Measurements from ENCODE around the gene FAM53A. TPM values are rescaled to one million over a fixed set of nuclear protein-coding genes. Genes with fewer than 3 reads are reported as not detected.

The FAM53A gene
- total RNA-seq, 1 experiment from 2014 or later: 3.1 TPM

- H3K4me2 ChIP-seq (ENCODE audit: low read length): no peak overlapping the region
- no peaks in the 10 kb centered on the region for H3K27me3 ChIP-seq (ENCODE audit: low read length)
- ChIA-PET POLR2A (ENCODE audit: unreplicated experiment) (no interaction called here), CTCF (no interaction called here)
- intact Hi-C loops (cut with micrococcal nuclease): no loop called here
- ATAC-seq: no peak
- no peaks in the 10 kb centered on the region for H3F3A ChIP-seq (ENCODE audit: low read length, unreplicated experiment)
- H3K4me1 ChIP-seq (ENCODE audit: insufficient read depth, low read length): no peaks in the 10 kb centered on the region
- H3K79me2 ChIP-seq (ENCODE audit: low read length): no peaks in the 10 kb centered on the region
- H3K9ac ChIP-seq (ENCODE audit: low read length): no peak overlapping the region
- no peaks in the 10 kb centered on the region for H3K36me3 ChIP-seq (ENCODE audit: low read depth, low read length)
- BruUV-seq (replicated peaks): no TSS peak
- no peaks in the 10 kb centered on the region for H4K20me1 ChIP-seq (ENCODE audit: low read length)
- TF ChIP-seq EZH2 (IDR thresholded peaks at IDR 0.05; ENCODE audit: low read length, unreplicated experiment) (no peak), EZH2phosphoT487 (IDR thresholded peaks at IDR 0.05; ENCODE audit: borderline replicate concordance, low read length) (no peak), CTCF (conservative IDR thresholded peaks at IDR 0.05; ENCODE audit: low read depth, low read length) (no peak)
- DNase-seq: no peak
- no peak overlapping the region for H3K4me3 ChIP-seq (ENCODE audit: low read length)
- no peak overlapping the region for H3K27ac ChIP-seq (ENCODE audit: low read length)
- no peak overlapping the region for H2AFZ ChIP-seq (ENCODE audit: low read length)
- H3K9me2 ChIP-seq (replicated peaks; ENCODE audit: low read length): no peaks in the 10 kb centered on the region
- no peaks in the 10 kb centered on the region for H3K9me3 ChIP-seq (ENCODE audit: low read length)
These were observed 44.7 kb downstream of the FAM53A start for GRCh38 chr4:1639299-1639868.

- DNase-seq: no peak
- no peak overlapping the region for H3K4me3 ChIP-seq (ENCODE audit: low read length)
- no peak for ATAC-seq
- H3K27ac ChIP-seq (ENCODE audit: low read length): no peak overlapping the region
- no peak overlapping the region for H2AFZ ChIP-seq (ENCODE audit: low read length)
- no peaks in the 10 kb centered on the region for H3K36me3 ChIP-seq (ENCODE audit: low read depth, low read length)
- intact Hi-C loops (cut with micrococcal nuclease): no loop called here
- no peaks in the 10 kb centered on the region for H3K4me1 ChIP-seq (ENCODE audit: insufficient read depth, low read length)
- no peaks in the 10 kb centered on the region for H3K9me3 ChIP-seq (ENCODE audit: low read length)
- H3F3A ChIP-seq (ENCODE audit: low read length, unreplicated experiment): no peaks in the 10 kb centered on the region
- H3K9me2 ChIP-seq (replicated peaks; ENCODE audit: low read length): no peaks in the 10 kb centered on the region
- BruUV-seq (replicated peaks): no TSS peak
- no peak overlapping the region for H3K9ac ChIP-seq (ENCODE audit: low read length)
- TF ChIP-seq CTCF (conservative IDR thresholded peaks at IDR 0.05; ENCODE audit: low read depth, low read length) (no peak), EZH2 (IDR thresholded peaks at IDR 0.05; ENCODE audit: low read length, unreplicated experiment) (no peak), EZH2phosphoT487 (IDR thresholded peaks at IDR 0.05; ENCODE audit: borderline replicate concordance, low read length) (no peak)
- CTCF ChIA-PET: no interaction called here
- H4K20me1 ChIP-seq (ENCODE audit: low read length): no peaks in the 10 kb centered on the region
- H3K79me2 ChIP-seq (ENCODE audit: low read length): no peaks in the 10 kb centered on the region
- no peak overlapping the region for H3K4me2 ChIP-seq (ENCODE audit: low read length)
- no peaks in the 10 kb centered on the region for H3K27me3 ChIP-seq (ENCODE audit: low read length)
- POLR2A ChIA-PET (ENCODE audit: unreplicated experiment): no interaction called here
These were observed 45.2 kb downstream of the FAM53A start for GRCh38 chr4:1638873-1639272.

DNA sequence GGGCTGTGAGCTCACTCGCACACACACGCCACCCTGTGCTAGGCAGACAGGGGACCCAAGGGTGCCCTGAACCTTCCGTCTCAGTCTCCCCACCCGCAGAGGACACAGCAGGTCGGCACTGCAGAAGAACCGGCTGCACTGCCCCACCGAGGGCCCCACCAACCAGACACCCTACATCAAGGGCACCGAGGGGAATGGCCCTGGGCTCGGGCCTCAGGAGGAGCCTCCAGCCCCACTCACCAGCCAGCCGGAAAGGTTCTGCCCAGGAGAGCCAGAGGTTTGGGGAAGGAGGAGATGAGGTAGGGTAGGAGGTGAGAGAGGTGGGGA is 45.9 kb downstream of the FAM53A start:
- Histone ChIP-seq H3K9me2 (replicated peaks; ENCODE audit: low read length) (no peaks in the 10 kb centered on the region), H3K9ac (ENCODE audit: low read length) (no peak overlapping the region), H3K4me3 (ENCODE audit: low read length) (no peak overlapping the region), H3K36me3 (ENCODE audit: low read depth, low read length) (no peaks in the 10 kb centered on the region), H2AFZ (ENCODE audit: low read length) (no peak overlapping the region), H3K79me2 (ENCODE audit: low read length) (no peaks in the 10 kb centered on the region), H3K4me2 (ENCODE audit: low read length) (no peak overlapping the region), H3K27ac (ENCODE audit: low read length) (no peak overlapping the region), H3F3A (ENCODE audit: low read length, unreplicated experiment) (no peaks in the 10 kb centered on the region), H3K9me3 (ENCODE audit: low read length) (no peaks in the 10 kb centered on the region), H3K4me1 (ENCODE audit: insufficient read depth, low read length) (no peaks in the 10 kb centered on the region), H3K27me3 (ENCODE audit: low read length) (no peaks in the 10 kb centered on the region), H4K20me1 (ENCODE audit: low read length) (no peaks in the 10 kb centered on the region)
- ATAC-seq (no peak), DNase-seq (no peak)
- POLR2A ChIA-PET (ENCODE audit: unreplicated experiment): no interaction called here
- CTCF ChIA-PET: no interaction called here
- intact Hi-C loops (cut with micrococcal nuclease): no loop called here
- BruUV-seq (replicated peaks): no TSS peak
- TF ChIP-seq EZH2 (IDR thresholded peaks at IDR 0.05; ENCODE audit: low read length, unreplicated experiment) (no peak), CTCF (conservative IDR thresholded peaks at IDR 0.05; ENCODE audit: low read depth, low read length) (no peak), EZH2phosphoT487 (IDR thresholded peaks at IDR 0.05; ENCODE audit: borderline replicate concordance, low read length) (no peak)

Data from PC-3 (cell line).